Measurements from ENCODE around the gene G6PC2. TPM values are rescaled to one million over a fixed set of nuclear protein-coding genes. Genes with fewer than 3 reads are reported as not detected.

G6PC2 gene
- total RNA-seq, 1 experiment from 2014 or later = not detected

- Histone ChIP-seq H2AFZ (ENCODE audit: low read length) (no peak overlapping the region), H3K9me3 (ENCODE audit: low read length) (no peaks in the 10 kb centered on the region), H3K9ac (ENCODE audit: low read length) (no peak overlapping the region), H3K4me1 (ENCODE audit: insufficient read depth, low read length) (no peaks in the 10 kb centered on the region), H3K79me2 (ENCODE audit: low read length) (no peaks in the 10 kb centered on the region), H3K9me2 (replicated peaks; ENCODE audit: low read length) (no peaks in the 10 kb centered on the region), H3F3A (ENCODE audit: low read length, unreplicated experiment) (no peaks in the 10 kb centered on the region), H3K4me2 (ENCODE audit: low read length) (no peak overlapping the region), H4K20me1 (ENCODE audit: low read length) (no peaks in the 10 kb centered on the region), H3K27me3 (ENCODE audit: low read length) (peaks cover 91% of the 10 kb centered on the region), H3K27ac (ENCODE audit: low read length) (no peak overlapping the region), H3K36me3 (ENCODE audit: low read depth, low read length) (no peaks in the 10 kb centered on the region), H3K4me3 (ENCODE audit: low read length) (no peak overlapping the region)
- ChIA-PET POLR2A (ENCODE audit: unreplicated experiment) (no interaction called here), CTCF (no interaction called here)
- no TSS peak for BruUV-seq (replicated peaks)
- DNase-seq (no peak), ATAC-seq (no peak)
- TF ChIP-seq CTCF (conservative IDR thresholded peaks at IDR 0.05; ENCODE audit: low read depth, low read length) (no peak), EZH2 (IDR thresholded peaks at IDR 0.05; ENCODE audit: low read length, unreplicated experiment) (no peak), EZH2phosphoT487 (IDR thresholded peaks at IDR 0.05; ENCODE audit: borderline replicate concordance, low read length) (no peak)
- intact Hi-C loops (cut with micrococcal nuclease) = no loop called here
These were observed 3.3 kb downstream of the G6PC2 start for GRCh38 chr2:168904358-168904757.

GRCh38 chr2:168907940-168908662 lies 7.0 kb downstream of the G6PC2 start:
- peaks cover 89% of the 10 kb centered on the region for H3K27me3 ChIP-seq (ENCODE audit: low read length)
- H3K36me3 ChIP-seq (ENCODE audit: low read depth, low read length) = no peaks in the 10 kb centered on the region
- intact Hi-C loops (cut with micrococcal nuclease) = no loop called here
- TF ChIP-seq CTCF (conservative IDR thresholded peaks at IDR 0.05; ENCODE audit: low read depth, low read length) (no peak), EZH2phosphoT487 (IDR thresholded peaks at IDR 0.05; ENCODE audit: borderline replicate concordance, low read length) (no peak), EZH2 (IDR thresholded peaks at IDR 0.05; ENCODE audit: low read length, unreplicated experiment) (no peak)
- DNase-seq (no peak), ATAC-seq (no peak)
- no peak overlapping the region for H3K4me2 ChIP-seq (ENCODE audit: low read length)
- H3K4me3 ChIP-seq (ENCODE audit: low read length) = no peak overlapping the region
- POLR2A ChIA-PET (ENCODE audit: unreplicated experiment) = no interaction called here
- H4K20me1 ChIP-seq (ENCODE audit: low read length) = no peaks in the 10 kb centered on the region
- no peak overlapping the region for H3K27ac ChIP-seq (ENCODE audit: low read length)
- H3K9me3 ChIP-seq (ENCODE audit: low read length) = no peaks in the 10 kb centered on the region
- no peak overlapping the region for H3K9ac ChIP-seq (ENCODE audit: low read length)
- H3K9me2 ChIP-seq (replicated peaks; ENCODE audit: low read length) = no peaks in the 10 kb centered on the region
- no peaks in the 10 kb centered on the region for H3K79me2 ChIP-seq (ENCODE audit: low read length)
- no peak overlapping the region for H2AFZ ChIP-seq (ENCODE audit: low read length)
- H3F3A ChIP-seq (ENCODE audit: low read length, unreplicated experiment) = no peaks in the 10 kb centered on the region
- CTCF ChIA-PET = no interaction called here
- no TSS peak for BruUV-seq (replicated peaks)
- H3K4me1 ChIP-seq (ENCODE audit: insufficient read depth, low read length) = no peaks in the 10 kb centered on the region

- Histone ChIP-seq H3K4me1 (ENCODE audit: insufficient read depth, low read length) (no peaks in the 10 kb centered on the region), H3K4me2 (ENCODE audit: low read length) (no peak overlapping the region), H3K4me3 (ENCODE audit: low read length) (no peak overlapping the region), H3K27ac (ENCODE audit: low read length) (no peak overlapping the region), H3K27me3 (ENCODE audit: low read length) (peaks cover 85% of the 10 kb centered on the region), H3K9me3 (ENCODE audit: low read length) (no peaks in the 10 kb centered on the region), H3K36me3 (ENCODE audit: low read depth, low read length) (no peaks in the 10 kb centered on the region), H3K79me2 (ENCODE audit: low read length) (no peaks in the 10 kb centered on the region), H3K9me2 (replicated peaks; ENCODE audit: low read length) (no peaks in the 10 kb centered on the region), H3F3A (ENCODE audit: low read length, unreplicated experiment) (no peaks in the 10 kb centered on the region), H3K9ac (ENCODE audit: low read length) (no peak overlapping the region), H4K20me1 (ENCODE audit: low read length) (no peaks in the 10 kb centered on the region), H2AFZ (ENCODE audit: low read length) (no peak overlapping the region)
- ATAC-seq (no peak), DNase-seq (no peak)
- no TSS peak for BruUV-seq (replicated peaks)
- intact Hi-C loops (cut with micrococcal nuclease) = no loop called here
- CTCF ChIA-PET = no interaction called here
- POLR2A ChIA-PET (ENCODE audit: unreplicated experiment) = no interaction called here
- TF ChIP-seq CTCF (conservative IDR thresholded peaks at IDR 0.05; ENCODE audit: low read depth, low read length) (no peak), EZH2 (IDR thresholded peaks at IDR 0.05; ENCODE audit: low read length, unreplicated experiment) (no peak), EZH2phosphoT487 (IDR thresholded peaks at IDR 0.05; ENCODE audit: borderline replicate concordance, low read length) (no peak)
These were observed 9.2 kb downstream of the G6PC2 start for GRCh38 chr2:168910330-168910729.

Data from PC-3 (cell line).